Aorta (tissue), 5 donors: Measurements from ENCODE around the gene LGSN. TPM values are rescaled to one million over a fixed set of nuclear protein-coding genes. Genes with fewer than 3 reads are reported as not detected.
"Not testable (repeated sequence)": the region's sequence is repeated elsewhere in the genome, so short reads cannot be mapped to it uniquely, and the experiment has no call there.

ENCODE experiments used
- ATAC-seq: fragments of 200-7000 bp; cut with Tn5 transposase; one replicate; pipeline ENCODE4 v1.9.1; 2022; ENCODE audit warnings: moderate library complexity; ENCODE audit not compliant: low FRiP score
- DNase-seq, 2 donors: peaks; one replicate each; pipeline ENCODE4 v3.0.0-alpha.2; 2020
- H3K27ac ChIP-seq, 2 donors: one replicate each; pipeline ENCODE4 v1.5.1; 2013; ENCODE audit warnings: low read length in 2 of 2, mild to moderate bottlenecking in 2 of 2, moderate library complexity in 2 of 2, control low read depth in 1 of 2, inconsistent platforms in 1 of 2, low read depth in 1 of 2
- H3K27me3 ChIP-seq, 2 donors: one replicate each; pipeline ENCODE4 v1.6.1; 2013; ENCODE audit warnings: control low read depth in 1 of 2, low read length in 1 of 2, mild to moderate bottlenecking in 1 of 2, moderate library complexity in 1 of 2; ENCODE audit not compliant: insufficient read depth in 2 of 2, control insufficient read depth in 1 of 2
- H3K36me3 ChIP-seq, 2 donors: one replicate each; pipeline ENCODE4 v1.6.1; 2013; ENCODE audit warnings: control low read depth in 1 of 2, low read length in 1 of 2, mild to moderate bottlenecking in 1 of 2; ENCODE audit not compliant: insufficient read depth in 2 of 2, control insufficient read depth in 1 of 2
- H3K4me1 ChIP-seq, 2 donors: one replicate each; pipeline ENCODE4 v1.6.1; 2013; ENCODE audit warnings: low read length in 2 of 2, control low read depth in 1 of 2, mild to moderate bottlenecking in 1 of 2, moderate library complexity in 1 of 2; ENCODE audit not compliant: insufficient read depth in 2 of 2, control insufficient read depth in 1 of 2
- H3K4me3 ChIP-seq, 2 donors: one replicate each; pipeline ENCODE4 v1.5.1; 2013; ENCODE audit warnings: low read length in 2 of 2, control low read depth in 1 of 2, mild to moderate bottlenecking in 1 of 2
- H3K9me3 ChIP-seq: one replicate; pipeline ENCODE4 v1.6.1; 2013; ENCODE audit warnings: mild to moderate bottlenecking, low read length; ENCODE audit not compliant: control insufficient read depth
- WGBS, 2 donors: extraction: QIAGEN DNeasy Blood & Tissue Kit; methylation state at CpG; one replicate each; pipeline ENCODE4 v1.1.7; 2013; 5-methylcytosine and 5-hydroxymethylcytosine counted together
- intact Hi-C, 2 donors: fragments of 100-400 bp; cut with DNase I; formaldehyde crosslinking; loops; one replicate each; pipeline versions ENCODE4 v1.14.2 to v1.15.0; 2022
- polyA plus RNA-seq, 2 donors: library from polyadenylated mRNA; stranded (reverse); fragments of 200-250 nt; gene quantifications; one replicate each; pipeline ENCODE4 v1.2.3, GENCODE V29; 2013
- total RNA-seq, 2 donors: library from RNA; stranded (reverse); fragmentation: NEBNext Ultra II Directional; extraction: Animal tissue kit (Norgen Biotek cat#: 25700); gene quantifications; one replicate each; pipeline ENCODE4 v1.2.1, GENCODE V29; 2021
- donor health status: healthy with polysubstance abuse.
- donor health status: Bipolar disorder and iron deficiency.
- donor health status: DM: no; HTN: no; CAD: no.
- donor health status: DM: no; HTN: no; CAD: no.
- donor health status: DM: yes; HTN: yes; CAD: no.

LGSN gene
- total and polyA plus RNA-seq, 4 donors: not detected

DNA sequence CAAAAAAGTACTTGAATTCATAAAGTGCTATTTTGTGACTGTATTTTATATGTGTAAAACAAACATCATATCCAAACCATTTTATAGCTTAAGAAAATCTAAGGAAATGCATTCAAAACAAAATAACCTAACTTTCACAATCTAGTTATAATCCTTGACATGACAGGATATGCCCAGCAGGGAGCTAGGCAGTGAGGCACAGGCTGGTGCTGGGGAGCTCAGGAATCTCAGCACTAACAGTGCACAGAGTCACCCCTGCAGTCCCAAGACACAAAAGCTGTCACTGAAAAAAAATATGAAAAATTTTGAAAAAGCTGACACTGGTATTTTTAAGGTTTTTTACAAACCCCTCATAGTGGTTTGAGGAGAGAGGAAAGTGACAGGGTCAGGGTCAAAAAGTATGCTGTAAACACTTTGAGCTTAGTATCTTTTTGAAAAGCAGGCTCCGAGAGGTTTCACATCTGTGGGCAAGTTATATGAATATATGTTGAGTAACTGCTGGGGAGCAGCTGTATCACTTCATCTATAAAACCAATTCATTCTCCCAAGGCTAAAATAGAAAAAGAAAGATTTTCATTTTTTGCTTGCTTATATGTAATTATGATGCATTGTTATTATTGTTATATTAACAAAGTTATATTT is 24.1 kb downstream of the LGSN start:
- ATAC-seq: no peak
- Histone ChIP-seq H3K27me3 (no peaks in the 10 kb centered on the region), H3K4me3 (no peak overlapping the region), H3K4me1 (no peaks in the 10 kb centered on the region), H3K36me3 (no peaks in the 10 kb centered on the region), H3K27ac (no peak overlapping the region), H3K9me3 (no peaks in the 10 kb centered on the region)
- intact Hi-C loops: no loop called here
- DNase-seq: no peak
- 43 to 64% methylated on average over 1 of the region's 1 CpG for WGBS, 2 donors

DNA sequence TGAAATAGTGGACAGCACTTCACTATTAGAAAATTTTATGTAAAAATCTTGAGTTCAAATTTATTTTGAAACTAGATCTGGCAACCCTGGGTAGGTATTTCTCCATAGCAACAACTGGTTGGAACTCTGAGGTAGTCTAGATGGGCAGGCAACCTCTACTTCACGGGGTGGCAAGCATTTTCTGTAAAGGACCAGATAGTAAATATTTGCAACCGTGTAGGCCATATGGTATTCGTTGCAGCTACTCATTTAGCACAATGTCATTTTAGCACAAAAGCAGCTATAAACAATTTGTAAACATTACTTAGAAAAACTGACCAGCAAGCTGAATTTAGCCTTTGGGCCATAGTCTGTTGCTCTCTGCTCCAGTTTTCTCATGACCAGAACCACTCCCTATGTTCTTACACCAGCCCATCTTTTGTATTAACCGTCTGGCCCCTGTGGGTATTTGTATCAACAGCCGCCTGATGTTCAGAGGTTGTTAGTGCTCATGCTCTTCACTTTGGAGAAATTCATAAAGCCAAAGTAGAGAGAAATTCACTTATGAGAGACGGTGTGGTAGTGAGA is 29.2 kb downstream of the LGSN start:
- no peak for DNase-seq
- no peak for ATAC-seq
- no peaks in the 10 kb centered on the region for H3K27me3 ChIP-seq

DNA sequence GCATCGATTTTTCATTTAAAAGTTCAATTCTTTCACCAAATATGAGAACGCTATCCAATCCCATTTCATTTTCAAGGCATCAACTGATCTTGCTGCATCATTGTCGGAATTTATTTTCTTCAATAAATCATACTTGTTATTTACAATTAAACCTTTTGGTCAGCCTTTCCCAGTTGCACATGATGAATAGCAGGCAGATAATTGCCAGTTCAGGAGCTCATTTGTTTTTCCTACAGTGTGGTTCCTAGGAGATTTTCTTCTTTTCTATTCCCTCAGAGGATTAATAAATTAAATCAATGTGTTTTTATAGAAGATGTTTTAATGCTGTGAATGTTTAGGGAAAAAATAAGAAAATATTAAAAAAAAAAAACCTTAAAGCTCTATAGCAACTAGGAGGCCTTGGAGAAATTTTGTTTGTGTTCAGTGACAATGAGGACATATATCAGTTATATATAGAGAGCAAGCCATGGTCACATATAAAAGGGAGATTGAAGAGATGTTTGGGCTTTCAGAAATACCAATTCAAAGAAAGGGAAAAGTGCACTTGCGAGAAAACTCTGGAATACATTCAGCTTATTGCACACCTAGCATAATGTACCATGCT is 30.4 kb downstream of the LGSN start:
- DNase-seq: no peak
- ATAC-seq: no peak
- intact Hi-C loops: no loop called here
- H3K9me3 ChIP-seq: no peaks in the 10 kb centered on the region
- H3K27me3 ChIP-seq: no peaks in the 10 kb centered on the region
- H3K27ac ChIP-seq: no peak overlapping the region
- WGBS, 2 donors: 84 to 89% methylated on average over 4 of the region's 4 CpGs
- no peak overlapping the region for H3K4me3 ChIP-seq
- no peaks in the 10 kb centered on the region for H3K36me3 ChIP-seq
- H3K4me1 ChIP-seq: no peaks in the 10 kb centered on the region

More for the DNA sequence above, 29.2 kb downstream of the LGSN start:
- 83 to 92% methylated on average over 6 of the region's 6 CpGs for WGBS, 2 donors
- intact Hi-C loops: no loop called here
- Histone ChIP-seq H3K36me3 (no peaks in the 10 kb centered on the region), H3K27ac (no peak overlapping the region), H3K4me1 (no peaks in the 10 kb centered on the region), H3K9me3 (no peaks in the 10 kb centered on the region), H3K4me3 (no peak overlapping the region)

DNA sequence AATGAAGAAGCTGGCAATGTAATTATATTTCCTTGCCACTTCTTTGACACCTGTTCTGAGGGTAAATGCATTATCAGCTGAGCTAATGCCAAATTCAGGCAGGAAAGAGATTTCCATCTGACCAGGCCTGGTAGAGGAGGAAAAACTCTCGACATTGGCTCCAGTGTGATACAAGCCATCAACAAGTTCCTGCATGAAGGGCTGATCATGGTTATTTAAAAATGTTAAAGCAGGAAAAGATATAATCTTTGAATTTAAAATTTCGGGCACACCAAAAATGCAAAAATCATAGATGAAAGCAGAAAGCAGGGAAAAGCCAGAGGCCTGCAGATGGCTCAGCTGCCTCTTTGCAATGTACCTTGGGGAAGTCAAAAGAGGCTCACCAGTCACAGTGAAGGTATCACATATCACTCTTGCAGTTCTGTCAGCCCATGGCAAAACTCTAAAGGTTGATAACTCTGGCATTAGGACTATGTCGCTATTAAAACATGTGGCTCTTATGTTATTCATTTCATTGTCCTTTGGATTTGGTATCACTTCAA is 39.1 kb downstream of the LGSN start:
- intact Hi-C loops: no loop called here
- Histone ChIP-seq H3K4me3 (no peak overlapping the region), H3K27ac (no peak overlapping the region), H3K4me1 (no peaks in the 10 kb centered on the region), H3K36me3 (no peaks in the 10 kb centered on the region), H3K27me3 (no peaks in the 10 kb centered on the region), H3K9me3 (no peaks in the 10 kb centered on the region)
- DNase-seq (no peak), ATAC-seq (no peak)
- 62 to 67% methylated on average over 3 of the region's 3 CpGs for WGBS, 2 donors

DNA sequence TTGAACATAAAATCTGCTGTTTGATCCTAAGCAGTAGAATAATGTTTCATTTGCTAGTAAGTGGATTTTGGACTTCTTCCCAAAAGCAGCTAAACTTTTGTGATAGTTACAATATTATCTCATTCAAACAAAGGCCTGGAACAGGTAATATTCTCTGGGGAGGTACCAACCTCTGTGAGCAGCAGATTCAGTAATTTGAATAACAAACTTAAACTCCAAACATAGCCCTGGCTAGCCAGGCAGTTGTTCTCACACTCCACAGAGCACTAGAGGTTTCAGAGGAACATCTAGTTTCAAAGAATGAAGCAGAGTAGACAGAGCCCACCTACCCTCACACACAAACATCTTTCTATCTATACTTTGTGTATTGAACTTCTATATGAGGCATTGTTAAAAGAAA is 40.9 kb downstream of the LGSN start:
- no peaks in the 10 kb centered on the region for H3K9me3 ChIP-seq
- H3K27me3 ChIP-seq: no peaks in the 10 kb centered on the region
- no peak overlapping the region for H3K4me3 ChIP-seq
- no peak for DNase-seq
- no peaks in the 10 kb centered on the region for H3K4me1 ChIP-seq
- intact Hi-C loops: no loop called here
- ATAC-seq: no peak
- H3K27ac ChIP-seq: no peak overlapping the region
- no peaks in the 10 kb centered on the region for H3K36me3 ChIP-seq

DNA sequence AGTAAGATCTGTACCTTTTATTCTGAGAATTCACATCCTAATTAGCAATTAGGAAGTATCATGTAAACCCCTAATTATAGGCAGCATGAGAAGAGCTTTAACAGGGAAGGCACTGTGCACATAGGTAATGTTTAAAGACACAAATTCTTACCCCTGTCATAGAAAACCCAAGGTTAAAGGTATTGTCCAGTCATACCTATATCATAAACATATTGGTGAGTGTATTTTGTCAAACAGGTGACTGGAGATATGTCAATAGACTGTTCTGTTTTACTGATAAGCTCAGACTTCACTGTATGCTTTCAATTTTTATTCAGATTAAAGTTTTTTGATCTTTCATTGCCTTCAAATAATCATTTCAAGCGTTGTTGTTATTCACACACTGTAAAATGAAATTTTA is 43.8 kb downstream of the LGSN start:
- 65 to 83% methylated on average over 1 of the region's 1 CpG for WGBS, 2 donors
- Histone ChIP-seq H3K4me1 (no peaks in the 10 kb centered on the region), H3K36me3 (no peaks in the 10 kb centered on the region), H3K27ac (no peak overlapping the region), H3K9me3 (no peaks in the 10 kb centered on the region), H3K4me3 (no peak overlapping the region), H3K27me3 (no peaks in the 10 kb centered on the region)
- intact Hi-C loops: no loop called here
- ATAC-seq (no peak), DNase-seq (no peak)

DNA sequence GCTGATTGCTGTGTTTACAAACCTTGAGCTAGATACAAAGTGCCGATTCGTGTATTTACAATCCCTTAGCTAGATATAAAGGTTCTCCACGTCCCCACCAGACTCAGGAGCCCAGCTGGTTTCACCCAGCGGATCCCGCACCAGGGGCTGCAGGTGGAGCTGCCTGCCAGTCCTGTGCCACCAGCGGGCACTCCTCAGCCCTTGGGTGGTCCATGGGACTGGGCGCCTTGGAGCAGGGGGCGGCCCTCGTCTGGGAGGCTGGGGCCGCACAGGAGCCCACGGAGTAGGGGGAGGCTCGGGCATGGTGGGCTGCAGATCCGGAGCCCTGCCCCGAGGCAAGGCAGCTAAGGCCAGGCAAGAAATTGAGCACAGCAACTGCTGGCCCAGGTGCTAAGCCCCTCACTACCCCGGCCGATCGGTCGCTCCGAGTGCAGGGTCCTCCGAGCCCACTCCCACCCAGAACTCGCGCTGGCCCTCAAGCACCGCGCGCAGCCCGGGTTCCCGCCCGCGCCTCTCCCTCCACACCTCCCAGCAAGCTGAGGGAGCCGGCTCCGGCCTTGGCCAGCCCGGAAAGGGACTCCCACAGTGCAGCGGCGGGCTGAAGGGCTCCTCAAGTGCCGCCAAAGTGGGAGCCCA is 44.9 kb downstream of the LGSN start:
- H3K4me1 ChIP-seq, ATAC-seq, H3K4me3 ChIP-seq, DNase-seq, H3K27ac ChIP-seq, H3K36me3 ChIP-seq, H3K9me3 ChIP-seq, H3K27me3 ChIP-seq, intact Hi-C loops: not testable (repeated sequence)
- whole genome bisulfite sequencing, 2 donors: 94 to 97% methylated on average over 28 to 35 of the region's 35 CpGs

DNA sequence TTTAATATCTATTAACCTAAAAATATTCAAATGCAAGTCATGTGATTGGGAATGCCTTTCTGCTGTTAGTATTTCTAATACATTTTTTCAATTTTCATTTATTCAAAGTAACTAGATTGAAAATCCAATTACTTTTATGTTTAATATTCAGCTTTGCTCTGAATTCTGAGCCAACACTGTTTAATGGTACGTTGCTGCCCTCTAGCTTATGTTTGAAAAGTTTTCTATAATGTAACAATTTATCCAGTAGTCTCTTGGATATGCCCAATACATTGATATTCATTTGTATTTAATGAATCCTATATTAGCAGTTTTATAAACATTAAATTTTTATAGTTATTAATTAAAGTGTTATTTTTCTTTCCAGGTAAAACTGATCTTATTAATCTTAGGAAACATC is 47.4 kb downstream of the LGSN start:
- Histone ChIP-seq H3K36me3 (no peaks in the 10 kb centered on the region), H3K4me3 (no peak overlapping the region), H3K9me3 (no peaks in the 10 kb centered on the region), H3K4me1 (no peaks in the 10 kb centered on the region), H3K27ac (no peak overlapping the region), H3K27me3 (no peaks in the 10 kb centered on the region)
- 3 to 4% methylated on average over 1 of the region's 1 CpG for WGBS, 2 donors
- intact Hi-C loops: no loop called here
- DNase-seq (no peak), ATAC-seq (no peak)
